Adrenal gland (tissue), 19 donors: ENCODE results near the gene STXBP5. TPM values are rescaled to one million over a fixed set of nuclear protein-coding genes. Genes with fewer than 3 reads are reported as not detected.
A peak's percentile ranks its signal among the peaks of the same experiment; 100 is the strongest.

ENCODE experiments used
- DNase-seq, 7 donors: peaks; one replicate each; pipeline ENCODE4 v3.0.0-alpha.2; 2019 to 2020
- H3K27ac ChIP-seq, 5 donors: fragments of 200-600 bp; sonication (generic) in 4 of 5; 1 replicate in 3 of 5; 2 replicates in 2 of 5; pipeline versions ENCODE4 v1.5.1 to v1.8.0; 2016 to 2020; ENCODE audit warnings: mild to moderate bottlenecking in 1 of 5
- H3K27me3 ChIP-seq: fragments of 200-600 bp; 2 replicates; pipeline ENCODE4 v1.8.0; 2021
- H3K36me3 ChIP-seq, 2 donors: fragments of 200-600 bp; replicated peaks in 1 of 2; 1 replicate in 1 of 2; 2 replicates in 1 of 2; pipeline versions ENCODE4 v1.5.1 to v1.8.0; 2018 to 2022
- H3K4me1 ChIP-seq, 2 donors: fragments of 200-600 bp; replicated peaks in 1 of 2; 1 replicate in 1 of 2; 2 replicates in 1 of 2; pipeline versions ENCODE4 v1.5.1 to v1.8.0; 2018 to 2021
- H3K4me3 ChIP-seq, 4 donors: fragments of 200-600 bp; sonication (generic) in 3 of 4; one replicate each; pipeline ENCODE4 v1.5.1; 2016 to 2018
- H3K9me3 ChIP-seq, 3 donors: fragments of 200-600 bp; sonication (generic) in 1 of 3; replicated peaks in 1 of 3; 1 replicate in 2 of 3; 2 replicates in 1 of 3; pipeline versions ENCODE4 v1.5.1 to v1.8.0; 2016 to 2021
- POLR2A ChIP-seq, 2 donors: fragments of 450-650 bp; IDR thresholded peaks; one replicate each; pipeline ENCODE4 v1.6.1; 2017; ENCODE audit warnings: antibody characterized with exemption in 2 of 2, mild to moderate bottlenecking in 2 of 2, moderate library complexity in 1 of 2
- WGBS, 4 donors: extraction: QIAGEN DNeasy Blood & Tissue Kit in 2 of 4; methylation state at CpG; one replicate each; pipeline versions ENCODE4 v1.1.5 to v1.1.7; 2013 to 2017; 5-methylcytosine and 5-hydroxymethylcytosine counted together
- intact Hi-C, 2 donors: fragments of 100-400 bp; cut with DNase I; formaldehyde crosslinking; loops; one replicate each; pipeline versions ENCODE4 v1.14.1 to v1.15.0; 2022 to 2023
- long read RNA-seq, 10 donors: library from polyadenylated mRNA in 3 of 10; unstranded in 2 of 10; stranded (forward) in 1 of 10; transcript quantifications; one replicate each; pipeline ENCODE4 v2.0.0 and lab custom pipeline, GENCODE V29; 2021 to 2026
- polyA plus RNA-seq, 3 donors: library from polyadenylated mRNA; stranded (reverse); fragments of 200-250 nt in 2 of 3; fragments of 350-450 nt in 1 of 3; fragmentation: Illumina TruSeq in 1 of 3; extraction: RNeasy Lipid Tissue Mini Kit (QIAGEN cat#74804) in 1 of 3; gene quantifications; one replicate each; pipeline ENCODE4 v1.2.3, GENCODE V29; 2013 to 2014
- total RNA-seq, 9 donors: library from RNA; depleted of rRNA in 4 of 9; stranded (reverse); fragments of >200 nt in 4 of 9; fragments of 120-200 nt in 1 of 9; fragmentation: NEBNext Ultra II Directional in 1 of 9; extraction: Animal tissue kit (Norgen Biotek cat#: 25700) in 1 of 9; gene quantifications; one replicate each; pipeline versions ENCODE4 v1.1.0 to v1.2.4, GENCODE V29; 2013 to 2023
- TF ChIP-seq, protein P1 (sequence below), 6 experiments: fragments of 450-650 bp in 4 of 6; fragments of 200-600 bp in 2 of 6; sonication (generic) in 1 of 6; IDR thresholded peaks; 1 replicate in 5 of 6; 2 replicates in 1 of 6; pipeline versions ENCODE4 v1.5.1 to v1.8.0; 2016 to 2021; ENCODE audit warnings: antibody characterized with exemption in 6 of 6, mild to moderate bottlenecking in 2 of 6, moderate library complexity in 1 of 6
- donor health status: healthy with polysubstance abuse.
- donor health status: Bipolar disorder and iron deficiency.
- donor health status: DM: yes; HTN: yes; CAD: no.
- donor health status: DM: no; HTN: no; CAD: no.
- donor health status: DM: no; HTN: no; CAD: no.
- donor health status: DM: yes; HTN: yes; CAD: no.

STXBP5 gene
- total RNA-seq (10 to 100 TPM; 18.0 to 66.3 (median 30.8) TPM), polyA plus RNA-seq (10 to 100 TPM; 22.8 to 40.1 (median 26.5) TPM)
- long read RNA-seq, donor 1, full-length matches to known transcripts = 1 of 1 reads
- long read RNA-seq, donor 1, partial matches to known transcripts = 0 of 1 reads
- long read RNA-seq, donor 1, other reads (novel, unspliced or antisense) = 0 of 1 reads
- long read RNA-seq, donor 2, partial matches to known transcripts = 12 of 12 reads
- long read RNA-seq, donor 2, other reads (novel, unspliced or antisense) = 0 of 12 reads
- long read RNA-seq, donor 3, full-length matches to known transcripts = 1 of 1 reads
- long read RNA-seq, donor 3, partial matches to known transcripts = 0 of 1 reads
- long read RNA-seq, donor 3, other reads (novel, unspliced or antisense) = 0 of 1 reads
- long read RNA-seq, donor 4, partial matches to known transcripts = 0 of 2 reads
- long read RNA-seq, donor 4, other reads (novel, unspliced or antisense) = 2 of 2 reads
- long read RNA-seq, donor 5, full-length matches to known transcripts = 9 of 19 reads
- long read RNA-seq, donor 5, partial matches to known transcripts = 4 of 19 reads
- long read RNA-seq, donor 5, other reads (novel, unspliced or antisense) = 6 of 19 reads
- long read RNA-seq, donor 6, partial matches to known transcripts = 1 of 3 reads
- long read RNA-seq, donor 6, other reads (novel, unspliced or antisense) = 2 of 3 reads
- long read RNA-seq, donor 7 = 0 reads
- long read RNA-seq, donor 8, full-length matches to known transcripts = 5 of 5 reads
- long read RNA-seq, donor 8, partial matches to known transcripts = 0 of 5 reads
- long read RNA-seq, donor 8, other reads (novel, unspliced or antisense) = 0 of 5 reads
- long read RNA-seq, donor 9 = 0 reads
- long read RNA-seq, donor 10 = 0 reads

DNA sequence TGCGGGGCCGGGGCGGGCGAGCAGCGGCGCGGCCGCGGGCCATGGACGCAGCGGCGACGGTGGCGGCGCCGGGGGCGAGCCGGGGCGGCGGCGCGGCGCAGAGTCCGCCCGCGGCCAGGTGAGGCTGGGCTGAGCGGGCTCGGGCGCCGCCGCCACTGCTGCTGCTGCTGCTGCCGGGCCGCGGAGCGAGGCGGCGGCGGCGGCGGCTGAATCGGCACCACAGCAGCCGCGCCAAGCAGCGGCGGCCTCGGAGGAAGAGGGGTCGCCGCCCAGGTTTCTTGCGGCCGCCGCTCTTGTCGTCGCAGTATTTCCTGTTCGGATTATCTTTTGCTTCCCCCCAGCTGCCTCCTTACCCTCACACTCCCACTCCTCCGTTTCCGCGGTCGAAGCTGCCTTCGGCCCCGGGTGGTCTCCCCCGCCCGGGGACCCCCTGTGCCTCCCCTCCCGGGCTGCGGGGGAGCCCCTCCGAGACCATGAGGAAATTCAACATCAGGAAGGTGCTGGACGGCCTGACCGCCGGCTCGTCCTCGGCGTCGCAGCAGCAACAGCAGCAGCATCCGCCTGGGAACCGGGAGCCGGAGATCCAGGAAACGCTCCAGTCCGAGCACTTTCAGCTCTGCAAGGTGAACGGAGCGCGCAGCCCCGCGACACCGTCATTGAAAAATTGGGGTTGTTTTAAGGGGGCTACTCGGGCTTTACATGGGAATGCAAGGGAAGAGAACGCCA is at the start of gene STXBP5:
STXBP5 (plus strand) TSS at position 358 of the 726 bp plus-strand sequence; CDS start at position 474, 116 bp downstream.
- peaks cover 16 to 35% of the 10 kb centered on the region in 2 donors for H3K4me1 ChIP-seq
- peak within 1 kb of the TSS; percentile 80 to 97 (median 95) for H3K27ac ChIP-seq
- H3K9me3 ChIP-seq = no peaks in the 10 kb centered on the region
- H3K36me3 ChIP-seq = no peaks in the 10 kb centered on the region
- DNase-seq = peak; percentile 36 to 79 (median 64)
- no peaks in the 10 kb centered on the region for H3K27me3 ChIP-seq
- intact Hi-C loops = loop anchor here in 1 of 2 donors (5.0 kb wide), 1 partner anchor 347 kb away; no protein-coding TSS in a partner anchor
- H3K4me3 ChIP-seq = peak within 1 kb of the TSS; percentile 68 to 99 (median 90)
- 1% methylated on average over 32 to 85 of the region's 85 CpGs for WGBS, 4 donors
- TF ChIP-seq, protein P1, sequence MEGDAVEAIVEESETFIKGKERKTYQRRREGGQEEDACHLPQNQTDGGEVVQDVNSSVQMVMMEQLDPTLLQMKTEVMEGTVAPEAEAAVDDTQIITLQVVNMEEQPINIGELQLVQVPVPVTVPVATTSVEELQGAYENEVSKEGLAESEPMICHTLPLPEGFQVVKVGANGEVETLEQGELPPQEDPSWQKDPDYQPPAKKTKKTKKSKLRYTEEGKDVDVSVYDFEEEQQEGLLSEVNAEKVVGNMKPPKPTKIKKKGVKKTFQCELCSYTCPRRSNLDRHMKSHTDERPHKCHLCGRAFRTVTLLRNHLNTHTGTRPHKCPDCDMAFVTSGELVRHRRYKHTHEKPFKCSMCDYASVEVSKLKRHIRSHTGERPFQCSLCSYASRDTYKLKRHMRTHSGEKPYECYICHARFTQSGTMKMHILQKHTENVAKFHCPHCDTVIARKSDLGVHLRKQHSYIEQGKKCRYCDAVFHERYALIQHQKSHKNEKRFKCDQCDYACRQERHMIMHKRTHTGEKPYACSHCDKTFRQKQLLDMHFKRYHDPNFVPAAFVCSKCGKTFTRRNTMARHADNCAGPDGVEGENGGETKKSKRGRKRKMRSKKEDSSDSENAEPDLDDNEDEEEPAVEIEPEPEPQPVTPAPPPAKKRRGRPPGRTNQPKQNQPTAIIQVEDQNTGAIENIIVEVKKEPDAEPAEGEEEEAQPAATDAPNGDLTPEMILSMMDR (IDR thresholded peaks at IDR 0.05) = no peak
- no peak for TF ChIP-seq POLR2A (IDR thresholded peaks at IDR 0.05)

DNA sequence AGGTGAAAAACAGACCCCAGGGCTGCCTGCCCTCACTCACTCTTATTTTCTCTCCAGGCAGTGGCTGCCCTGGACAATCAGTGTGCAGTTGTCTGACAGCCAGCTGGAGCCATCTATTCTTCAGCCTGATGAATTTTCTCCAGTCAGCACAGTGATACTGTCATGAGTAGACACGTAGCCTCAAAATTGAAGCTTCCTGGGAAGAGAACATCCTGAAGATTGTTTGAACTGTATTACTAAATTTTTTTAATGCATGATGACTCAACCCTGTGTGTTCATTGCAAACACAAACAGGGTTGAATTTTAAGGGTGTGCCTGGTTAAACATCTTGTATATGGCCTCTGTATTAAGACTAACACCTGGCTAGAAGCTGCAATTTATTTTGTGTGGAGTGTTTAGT is 49.8 kb upstream of the STXBP5 start:
- WGBS, 4 donors = 65 to 79% (median 69%) methylated on average over 1 of the region's 1 CpG
- Histone ChIP-seq H3K9me3 (no peaks in the 10 kb centered on the region), H3K36me3 (no peaks in the 10 kb centered on the region), H3K27me3 (no peaks in the 10 kb centered on the region), H3K4me1 (no peaks in the 10 kb centered on the region), H3K4me3 (no peak overlapping the region), H3K27ac (no peak overlapping the region)
- intact Hi-C loops = no loop called here
- DNase-seq = no peak
- TF ChIP-seq POLR2A (IDR thresholded peaks at IDR 0.05) = no peak
- TF ChIP-seq, protein P1 (IDR thresholded peaks at IDR 0.05) = no peak

DNA sequence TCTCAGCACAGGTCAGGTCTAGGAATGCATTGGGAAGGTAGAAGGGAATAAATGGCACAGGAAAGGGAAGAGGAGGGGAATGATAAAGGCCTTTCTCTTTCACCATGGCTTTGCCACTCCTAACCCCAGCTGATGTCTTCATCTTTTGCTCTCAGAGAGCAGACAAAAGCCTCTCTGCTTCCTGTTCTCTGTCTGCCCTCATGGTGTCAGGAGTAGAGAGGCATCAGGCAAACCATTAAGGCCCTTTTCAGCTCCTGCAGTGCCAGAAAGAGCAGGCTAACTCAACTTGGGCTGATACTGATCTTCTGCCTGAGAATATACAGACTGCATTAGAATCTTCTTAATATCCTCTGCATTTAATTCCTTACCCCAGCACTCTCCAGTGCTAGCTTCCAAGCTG is 48.0 kb upstream of the STXBP5 start:
- Histone ChIP-seq H3K9me3 (no peaks in the 10 kb centered on the region), H3K36me3 (no peaks in the 10 kb centered on the region), H3K27ac (no peak overlapping the region), H3K27me3 (no peaks in the 10 kb centered on the region), H3K4me1 (no peaks in the 10 kb centered on the region), H3K4me3 (no peak overlapping the region)
- intact Hi-C loops = no loop called here
- DNase-seq = no peak
- TF ChIP-seq, protein P1 (IDR thresholded peaks at IDR 0.05) = no peak
- no peak for TF ChIP-seq POLR2A (IDR thresholded peaks at IDR 0.05)
